Fibroblast of pulmonary artery (primary cell): ENCODE measurements around the gene PLA2G2F.

Experiments
- DNase-seq: peaks from one replicate; pipeline ENCODE4 v3.0.0-alpha.2; 2010; ENCODE audit warnings: low read depth
- H3K4me3 ChIP-seq: replicated peaks from 2 replicates; pipeline ENCODE4 v1.5.1; 2011; ENCODE audit warnings: low read depth, mild to moderate bottlenecking, control low read depth, low read length, moderate library complexity
- TF ChIP-seq, protein P1 (sequence below): IDR thresholded peaks from 2 replicates; pipeline ENCODE4 v1.5.1; 2011; ENCODE audit warnings: mild to moderate bottlenecking, control low read depth, low read length, inconsistent platforms; ENCODE audit errors: missing control alignments

Gene PLA2G2F

DNA sequence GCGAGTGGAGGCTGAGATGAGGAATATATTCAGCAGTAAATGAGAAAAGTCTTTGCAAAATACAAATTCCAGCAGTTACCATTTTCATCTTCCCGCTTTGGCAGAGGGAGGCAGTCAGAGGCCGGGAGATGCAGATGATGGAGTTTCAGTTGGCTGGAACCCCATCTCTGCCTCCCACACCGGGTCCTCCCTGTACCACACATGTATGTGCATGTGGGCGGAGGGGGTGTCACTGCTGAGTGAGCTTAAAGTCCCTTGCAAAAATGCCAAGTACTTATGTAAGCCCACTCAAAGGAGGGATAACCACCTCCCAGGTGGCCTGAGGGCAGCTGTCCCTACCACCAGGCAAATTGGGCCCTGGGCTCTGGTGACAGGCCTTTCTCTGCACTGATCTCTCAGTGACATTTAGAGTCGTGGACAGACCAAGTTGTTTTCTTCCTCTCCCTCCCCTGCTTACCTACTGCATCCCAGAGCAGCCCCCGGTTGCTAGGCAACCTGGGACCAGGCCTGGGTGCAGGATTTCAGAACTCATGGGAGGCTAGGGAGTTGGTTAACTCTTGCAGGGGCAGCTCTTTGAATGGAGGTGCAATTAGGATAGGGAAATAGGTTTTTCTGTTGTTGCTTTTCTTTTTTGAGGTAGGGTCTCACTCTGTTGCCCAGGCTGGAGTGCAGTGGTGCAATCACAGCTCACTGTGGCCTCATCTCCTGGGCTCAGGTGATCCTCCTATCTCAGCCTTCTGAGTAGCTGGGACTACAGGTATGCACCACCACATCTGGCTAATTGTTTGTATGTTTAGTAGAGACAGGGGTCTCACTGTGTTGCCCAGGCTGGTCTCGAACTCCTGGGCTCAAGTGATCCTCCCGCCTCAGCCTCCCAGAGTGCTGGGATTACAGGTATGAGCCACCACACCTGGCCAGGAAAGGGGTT lies 29.7 kb downstream of the PLA2G2F start:
- DNase-seq: no peak
- no peak overlapping the region for H3K4me3 ChIP-seq
- TF ChIP-seq, protein P1, sequence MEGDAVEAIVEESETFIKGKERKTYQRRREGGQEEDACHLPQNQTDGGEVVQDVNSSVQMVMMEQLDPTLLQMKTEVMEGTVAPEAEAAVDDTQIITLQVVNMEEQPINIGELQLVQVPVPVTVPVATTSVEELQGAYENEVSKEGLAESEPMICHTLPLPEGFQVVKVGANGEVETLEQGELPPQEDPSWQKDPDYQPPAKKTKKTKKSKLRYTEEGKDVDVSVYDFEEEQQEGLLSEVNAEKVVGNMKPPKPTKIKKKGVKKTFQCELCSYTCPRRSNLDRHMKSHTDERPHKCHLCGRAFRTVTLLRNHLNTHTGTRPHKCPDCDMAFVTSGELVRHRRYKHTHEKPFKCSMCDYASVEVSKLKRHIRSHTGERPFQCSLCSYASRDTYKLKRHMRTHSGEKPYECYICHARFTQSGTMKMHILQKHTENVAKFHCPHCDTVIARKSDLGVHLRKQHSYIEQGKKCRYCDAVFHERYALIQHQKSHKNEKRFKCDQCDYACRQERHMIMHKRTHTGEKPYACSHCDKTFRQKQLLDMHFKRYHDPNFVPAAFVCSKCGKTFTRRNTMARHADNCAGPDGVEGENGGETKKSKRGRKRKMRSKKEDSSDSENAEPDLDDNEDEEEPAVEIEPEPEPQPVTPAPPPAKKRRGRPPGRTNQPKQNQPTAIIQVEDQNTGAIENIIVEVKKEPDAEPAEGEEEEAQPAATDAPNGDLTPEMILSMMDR: no peak

DNA sequence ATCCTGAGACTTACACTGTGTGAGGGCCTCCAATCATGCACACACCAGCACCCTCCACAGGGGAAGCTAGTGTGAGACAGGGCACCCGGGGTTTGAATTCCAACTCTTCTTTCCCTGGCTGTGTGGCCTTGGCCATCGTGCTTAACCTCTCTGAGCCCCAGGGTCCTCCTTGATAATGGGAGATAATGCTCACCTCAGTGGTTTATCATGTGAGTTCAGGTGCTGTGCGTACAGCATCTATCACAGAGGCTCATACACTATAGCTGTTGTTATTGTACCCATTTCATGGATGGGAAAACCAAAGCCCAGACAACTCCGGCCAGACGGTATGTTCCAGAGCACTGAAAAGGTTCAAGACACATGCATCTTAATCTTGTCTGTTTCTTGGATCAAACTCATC lies 30.8 kb downstream of the PLA2G2F start:
- no peak overlapping the region for H3K4me3 ChIP-seq
- no peak for DNase-seq
- TF ChIP-seq, protein P1: no peak

DNA sequence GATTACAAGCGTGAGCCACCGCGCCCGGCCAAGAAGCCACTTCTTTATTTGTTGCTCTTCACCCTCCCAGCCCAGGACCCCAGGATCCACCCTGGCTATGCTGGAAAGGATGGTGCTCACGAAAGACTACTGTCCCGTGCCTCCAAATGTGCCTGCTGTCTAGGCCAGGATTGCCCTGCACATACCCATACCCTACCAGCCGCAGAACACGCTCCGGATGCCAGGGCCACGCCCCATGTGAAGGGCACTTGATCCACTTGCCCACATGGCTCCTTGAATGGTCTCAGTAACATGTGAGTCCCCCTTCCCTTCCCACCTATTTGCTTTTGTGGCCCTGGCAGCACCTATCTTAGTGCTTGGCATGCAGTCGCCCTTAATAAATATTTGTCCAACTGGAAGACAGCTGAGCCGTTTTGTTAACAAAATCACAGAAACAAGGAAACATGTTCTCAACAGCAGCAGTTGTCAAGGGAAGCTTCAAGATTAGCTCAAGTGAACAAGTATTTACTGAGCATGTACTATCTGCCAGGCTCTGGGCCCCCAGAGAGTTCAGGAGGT lies 33.0 kb downstream of the PLA2G2F start:
- H3K4me3 ChIP-seq: no peak overlapping the region
- TF ChIP-seq, protein P1: no peak
- no peak for DNase-seq

DNA sequence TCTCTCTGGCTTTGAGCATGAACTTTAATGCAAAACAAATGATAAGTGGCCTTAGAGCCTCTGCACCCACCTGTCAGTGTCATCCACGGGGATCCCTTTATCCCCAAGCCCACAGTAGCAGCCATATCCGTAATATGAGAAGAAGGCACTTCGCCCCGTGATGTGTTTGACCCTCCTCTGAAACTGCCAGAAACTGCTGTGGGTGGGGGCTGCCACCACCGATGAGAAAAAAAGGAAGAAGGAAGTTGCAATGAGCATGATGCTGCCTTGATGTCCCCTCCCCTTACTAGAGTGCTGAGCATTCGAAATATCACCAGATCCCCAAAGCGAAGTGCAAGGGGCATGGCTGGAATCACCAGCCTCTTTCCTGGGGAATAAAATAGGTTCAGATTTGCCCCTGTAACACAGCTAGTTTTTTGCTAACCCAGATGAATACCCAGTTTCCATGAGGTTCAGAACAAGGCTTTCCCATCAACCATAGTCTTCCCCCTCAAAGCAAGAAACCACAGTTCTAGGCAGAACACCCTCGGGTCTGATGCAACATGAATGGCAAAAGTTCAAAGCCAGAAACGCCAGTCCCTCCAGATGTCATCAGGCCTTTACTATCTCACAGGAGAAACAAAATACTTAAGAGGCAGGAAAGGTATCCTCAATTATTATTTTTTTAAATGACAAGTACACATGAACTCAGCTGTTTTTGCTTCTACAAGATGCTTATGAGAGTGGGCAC lies 36.0 kb downstream of the PLA2G2F start:
- DNase-seq: no peak
- TF ChIP-seq, protein P1: no peak
- no peak overlapping the region for H3K4me3 ChIP-seq

DNA sequence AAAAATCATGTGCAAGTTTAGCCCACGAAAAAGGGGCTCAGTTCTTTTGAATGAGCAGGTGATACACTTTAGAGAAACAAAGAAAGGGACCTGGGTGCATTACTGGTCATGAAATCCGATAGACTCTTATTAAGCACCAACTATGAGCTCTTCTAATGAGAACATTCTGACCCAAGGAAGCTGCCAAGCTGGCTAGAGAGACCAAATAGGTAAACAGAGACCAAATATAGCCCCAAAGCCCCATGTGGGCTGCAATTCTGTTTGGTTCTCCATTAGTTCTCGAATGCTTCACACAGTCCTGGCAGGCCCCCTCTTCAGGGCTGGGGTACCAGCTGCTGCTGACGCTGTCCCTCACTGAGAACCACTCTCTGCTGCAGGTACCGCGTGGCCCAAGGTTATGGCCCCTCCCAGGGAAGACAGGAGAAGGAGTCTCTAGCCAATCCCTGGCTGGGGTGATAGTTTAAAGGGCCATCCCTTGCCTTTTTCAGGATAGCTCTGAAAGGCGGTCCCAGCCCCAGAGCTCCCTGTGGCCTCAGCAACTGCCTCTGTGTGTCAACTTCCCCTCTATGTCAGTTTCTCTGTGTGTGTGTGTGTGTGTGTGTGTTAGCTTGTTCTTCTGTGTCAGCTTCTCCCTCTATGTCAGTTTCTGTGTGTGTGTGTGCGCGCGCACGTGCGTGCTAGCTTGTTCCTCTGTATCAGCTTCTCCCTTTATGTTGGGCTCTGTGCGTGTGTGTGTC lies 39.7 kb downstream of the PLA2G2F start:
- no peak overlapping the region for H3K4me3 ChIP-seq

DNA sequence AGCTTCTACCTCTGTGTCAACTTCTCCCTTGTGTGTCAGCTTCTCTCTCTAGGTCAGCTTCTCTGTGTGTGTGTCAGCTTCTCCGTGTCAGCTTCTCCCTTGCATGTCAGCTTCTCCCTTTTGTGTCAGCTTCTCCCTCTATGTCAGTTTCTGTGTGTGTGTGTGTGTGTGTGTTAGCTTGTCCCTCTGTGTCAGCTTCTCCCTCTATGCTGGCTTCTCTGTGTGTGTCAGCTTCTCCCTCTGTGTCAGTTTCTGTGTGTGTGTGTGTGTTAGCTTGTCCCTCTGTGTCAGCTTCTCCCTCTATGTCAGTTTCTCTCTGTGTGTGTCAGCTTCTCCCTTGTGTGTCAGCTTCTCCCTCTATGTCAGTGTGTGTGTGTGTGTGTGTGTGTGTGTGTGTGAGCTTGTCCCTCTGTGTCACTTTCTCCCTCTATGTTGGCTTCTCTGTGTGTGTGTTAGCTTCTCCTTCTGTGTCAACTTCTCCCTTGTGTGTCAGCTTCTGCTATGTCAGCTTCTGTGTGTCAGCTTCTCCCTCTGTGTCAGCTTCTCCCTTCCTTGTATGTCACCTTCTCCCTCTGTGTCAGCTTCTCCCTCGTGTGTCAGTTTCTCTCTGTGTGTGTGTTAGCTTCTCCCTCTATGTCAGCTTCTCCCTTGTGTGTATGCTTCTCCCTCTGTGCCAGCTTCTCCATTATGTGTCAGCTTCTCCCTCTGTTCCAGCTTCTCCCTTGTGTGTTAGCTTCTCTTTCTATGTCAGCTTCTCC lies 40.4 kb downstream of the PLA2G2F start:
- TF ChIP-seq, protein P1: no peak
- no peak for DNase-seq
- H3K4me3 ChIP-seq: no peak overlapping the region

More for the DNA sequence above, 39.7 kb downstream of the PLA2G2F start:
- TF ChIP-seq, protein P1: no peak
- DNase-seq: no peak
